NCI-H524 treated with DMSO at 0.1 percent for 48 hours (cell line): ENCODE data around the gene TBC1D8.
"Not testable (repeated sequence)": the region's sequence is repeated elsewhere in the genome, so short reads cannot be mapped to it uniquely, and the experiment has no call there.

ENCODE experiments used
- DNase-seq: peaks from one replicate; lab custom pipeline; 2025; lab: John Stamatoyannopoulos, UW

The TBC1D8 gene

GRCh38 chr2:101151146-101151858 lies at the start of gene TBC1D8:
Gene TBC1D8 (minus strand): TSS chr2:101151382. CDS start chr2:101151253, 129 bp downstream.
- DNase-seq = no peak

GRCh38 chr2:101200676-101201075 lies 49.5 kb upstream of the TBC1D8 start:
- no peak for DNase-seq

- DNase-seq = no peak
Observed at GRCh38 chr2:101199251-101199791, 48.1 kb upstream of the TBC1D8 start.

- no peak for DNase-seq
Observed at GRCh38 chr2:101197814-101198213, 46.6 kb upstream of the TBC1D8 start.

- no peak for DNase-seq
Observed at GRCh38 chr2:101197215-101197745, 46.1 kb upstream of the TBC1D8 start.

GRCh38 chr2:101195871-101196661 lies 44.9 kb upstream of the TBC1D8 start:
- DNase-seq = no peak

- DNase-seq = no peak
Observed at GRCh38 chr2:101193033-101193626, 41.9 kb upstream of the TBC1D8 start.

GRCh38 chr2:101190747-101191516 lies 39.8 kb upstream of the TBC1D8 start:
- no peak for DNase-seq

GRCh38 chr2:101188683-101189405 lies 37.7 kb upstream of the TBC1D8 start:
- no peak for DNase-seq

GRCh38 chr2:101187131-101187530 lies 35.9 kb upstream of the TBC1D8 start:
- no peak for DNase-seq

- DNase-seq = no peak
Observed at GRCh38 chr2:101185656-101186055, 34.5 kb upstream of the TBC1D8 start.

- DNase-seq = no peak
Observed at GRCh38 chr2:101185085-101185484, 33.9 kb upstream of the TBC1D8 start.

GRCh38 chr2:101179982-101180381 lies 28.8 kb upstream of the TBC1D8 start:
- DNase-seq = no peak

- DNase-seq = no peak
Observed at GRCh38 chr2:101176803-101177202, 25.6 kb upstream of the TBC1D8 start.

GRCh38 chr2:101175991-101176390 lies 24.8 kb upstream of the TBC1D8 start:
- no peak for DNase-seq

- no peak for DNase-seq
Observed at GRCh38 chr2:101173707-101174295, 22.6 kb upstream of the TBC1D8 start.

GRCh38 chr2:101169822-101170221 lies 18.6 kb upstream of the TBC1D8 start:
- not testable (repeated sequence) for DNase-seq

- no peak for DNase-seq
Observed at GRCh38 chr2:101168706-101169105, 17.5 kb upstream of the TBC1D8 start.

- DNase-seq = not testable (repeated sequence)
Observed at GRCh38 chr2:101167532-101167931, 16.4 kb upstream of the TBC1D8 start.

- DNase-seq = no peak
Observed at GRCh38 chr2:101164021-101164420, 12.8 kb upstream of the TBC1D8 start.
